H1 (cell line): ENCODE results near the gene OR5K2. TPM values are rescaled to one million over a fixed set of nuclear protein-coding genes. Genes with fewer than 3 reads are reported as not detected.

Experiments
- CTCF ChIA-PET: fragments of 300-600 bp; sonication (Branson Sonifier 250); formaldehyde crosslinking; loops from one replicate; lab custom pipeline; 2021; ENCODE audit not compliant: partially characterized antibody; lab: Charles Lee
- POLR2A ChIA-PET: fragments of 300-600 bp; sonication (Branson Sonifier 250); formaldehyde crosslinking; loops from one replicate; lab custom pipeline; 2021; ENCODE audit warnings: inconsistent platforms; ENCODE audit not compliant: partially characterized antibody; lab: Charles Lee
- DNase-seq, 2 experiments: peaks; one replicate each; pipeline versions ENCODE4 v3.0.0 to v3.0.0-alpha.2; 2010 to 2022; ENCODE audit warnings: low spot score in 2 of 2, low read depth in 1 of 2, mixed read lengths in 1 of 2
- FAIRE-seq: peaks from 2 replicates; lab custom pipeline; 2011; peaks lifted over from hg19 to GRCh38; lab: Jason Lieb, UNC
- H2AFZ ChIP-seq: 2 replicates; pipeline ENCODE4 v1.8.1; 2012; ENCODE audit warnings: low read length, inconsistent platforms
- H2AK5ac ChIP-seq: 2 replicates; pipeline ENCODE4 v1.6.1; 2013; ENCODE audit warnings: low read depth, low read length
- H2BK120ac ChIP-seq: replicated peaks from 2 replicates; pipeline ENCODE3; 2013; ENCODE audit warnings: low read depth, low read length, inconsistent platforms
- H2BK12ac ChIP-seq: 2 replicates; pipeline ENCODE4 v1.6.1; 2013; ENCODE audit warnings: low read depth, low read length
- H2BK15ac ChIP-seq: 2 replicates; pipeline ENCODE4 v1.6.1; 2013; ENCODE audit warnings: low read length
- H2BK20ac ChIP-seq: 2 replicates; pipeline ENCODE4 v1.6.1; 2013; ENCODE audit warnings: low read length
- H2BK5ac ChIP-seq: 2 replicates; pipeline ENCODE4 v1.6.1; 2013; ENCODE audit warnings: low read depth, low read length
- H3K14ac ChIP-seq: 2 replicates; pipeline ENCODE4 v1.6.1; 2013; ENCODE audit warnings: inconsistent platforms; ENCODE audit not compliant: insufficient read length
- H3K18ac ChIP-seq: 2 replicates; pipeline ENCODE4 v1.6.1; 2013; ENCODE audit warnings: low read length; ENCODE audit errors: extremely low read depth
- H3K23ac ChIP-seq: 2 replicates; pipeline ENCODE4 v1.6.1; 2013; ENCODE audit warnings: inconsistent platforms; ENCODE audit not compliant: insufficient read length
- H3K23me2 ChIP-seq: 2 replicates; pipeline ENCODE4 v1.6.1; 2013; ENCODE audit warnings: low read depth, low read length
- H3K27ac ChIP-seq: 2 replicates; pipeline ENCODE4 v1.6.1; 2011; ENCODE audit warnings: low read depth, low read length, inconsistent platforms
- H3K27me3 ChIP-seq, 4 experiments: replicated peaks in 1 of 4; 1 replicate in 1 of 4; 2 replicates in 3 of 4; pipeline versions ENCODE4 v1.6.1 to v1.8.1; 2011 to 2013; ENCODE audit warnings: low read length in 3 of 4, mild to moderate bottlenecking in 3 of 4, inconsistent platforms in 2 of 4, mixed read lengths in 2 of 4, moderate library complexity in 1 of 4; ENCODE audit not compliant: control insufficient read depth in 3 of 4, insufficient read depth in 3 of 4; ENCODE audit errors: extremely low read depth in 1 of 4
- H3K36me3 ChIP-seq, 4 experiments: 2 replicates each; pipeline versions ENCODE4 v1.6.1 to v1.8.1; 2011 to 2013; ENCODE audit warnings: mild to moderate bottlenecking in 4 of 4, low read length in 3 of 4, moderate library complexity in 2 of 4, control low read depth in 1 of 4, inconsistent platforms in 1 of 4; ENCODE audit not compliant: insufficient read depth in 4 of 4, control insufficient read depth in 2 of 4
- H3K4ac ChIP-seq: replicated peaks from 2 replicates; pipeline ENCODE3; 2013; ENCODE audit warnings: low read length, low read depth, mixed read lengths, inconsistent platforms; ENCODE audit not compliant: insufficient read length
- H3K4me1 ChIP-seq, 4 experiments: replicated peaks in 1 of 4; 1 replicate in 1 of 4; 2 replicates in 3 of 4; pipeline versions ENCODE4 v1.6.1 to v1.8.1; 2011 to 2013; ENCODE audit warnings: low read length in 3 of 4, inconsistent platforms in 2 of 4, mixed read lengths in 1 of 4; ENCODE audit not compliant: insufficient read depth in 4 of 4, control insufficient read depth in 3 of 4
- H3K4me2 ChIP-seq, 2 experiments: 2 replicates each; pipeline versions ENCODE4 v1.6.1 to v1.8.1; 2011 to 2013; ENCODE audit warnings: low read depth in 2 of 2, low read length in 2 of 2, control low read depth in 1 of 2, inconsistent platforms in 1 of 2, mild to moderate bottlenecking in 1 of 2; ENCODE audit not compliant: insufficient read depth in 1 of 2
- H3K4me3 ChIP-seq, 4 experiments: fragments of 200-600, 300-600 bp in 1 of 4; sonication (generic), shearing (Covaris generic), sonication (Bioruptor Twin) in 1 of 4; 2 replicates each; pipeline versions ENCODE4 v1.5.1 to v1.8.1; 2011 to 2016; ENCODE audit warnings: low read length in 4 of 4, low read depth in 3 of 4, control low read depth in 2 of 4, inconsistent platforms in 2 of 4, mild to moderate bottlenecking in 2 of 4, mixed read lengths in 1 of 4, moderate library complexity in 1 of 4; ENCODE audit not compliant: insufficient read depth in 2 of 4; ENCODE audit errors: extremely low read depth in 1 of 4
- H3K56ac ChIP-seq: replicated peaks from 2 replicates; pipeline ENCODE3; 2013; ENCODE audit warnings: low read depth, mild to moderate bottlenecking, mixed read lengths, low read length, inconsistent platforms; ENCODE audit not compliant: insufficient read length
- H3K79me1 ChIP-seq: 2 replicates; pipeline ENCODE4 v1.6.1; 2013; ENCODE audit warnings: low read depth, low read length, control low read depth
- H3K79me2 ChIP-seq, 2 experiments: 2 replicates each; pipeline versions ENCODE4 v1.6.1 to v1.8.1; 2012 to 2013; ENCODE audit warnings: low read length in 2 of 2, mild to moderate bottlenecking in 2 of 2, inconsistent platforms in 1 of 2; ENCODE audit not compliant: insufficient read depth in 2 of 2, control insufficient read depth in 1 of 2
- H3K9ac ChIP-seq, 4 experiments: replicated peaks in 1 of 4; 1 replicate in 1 of 4; 2 replicates in 3 of 4; pipeline versions ENCODE4 v1.6.1 to v1.8.1; 2011 to 2013; ENCODE audit warnings: low read depth in 3 of 4, low read length in 3 of 4, control low read depth in 2 of 4, mild to moderate bottlenecking in 2 of 4, moderate library complexity in 2 of 4, inconsistent platforms in 1 of 4; ENCODE audit errors: extremely low read depth in 1 of 4
- H3K9me3 ChIP-seq, 2 experiments: 2 replicates each; pipeline versions ENCODE4 v1.6.1 to v1.8.1; 2012 to 2013; ENCODE audit warnings: mild to moderate bottlenecking in 2 of 2, moderate library complexity in 2 of 2, control low read depth in 1 of 2, inconsistent platforms in 1 of 2, low read depth in 1 of 2, low read length in 1 of 2, mixed read lengths in 1 of 2; ENCODE audit not compliant: insufficient read depth in 2 of 2
- H4K20me1 ChIP-seq, 2 experiments: replicated peaks in 1 of 2; 2 replicates each; pipeline versions ENCODE3 to v1.8.1; 2011 to 2013; ENCODE audit warnings: inconsistent platforms in 2 of 2, low read length in 2 of 2, mild to moderate bottlenecking in 1 of 2; ENCODE audit not compliant: insufficient read depth in 2 of 2, control insufficient read depth in 1 of 2
- H4K5ac ChIP-seq: 2 replicates; pipeline ENCODE4 v1.6.1; 2013; ENCODE audit warnings: low read length, low read depth, mixed read lengths, inconsistent platforms; ENCODE audit not compliant: insufficient read length
- H4K8ac ChIP-seq: 2 replicates; pipeline ENCODE4 v1.8.0; 2013; ENCODE audit warnings: mild to moderate bottlenecking, moderate library complexity, low read length, inconsistent platforms; ENCODE audit not compliant: insufficient read depth; ENCODE audit errors: extremely low read depth
- H4K91ac ChIP-seq: replicated peaks from 2 replicates; pipeline ENCODE3; 2013; ENCODE audit warnings: low read length, mixed read lengths, inconsistent platforms; ENCODE audit not compliant: insufficient read length
- CTBP2 ChIP-seq: IDR thresholded peaks from 2 replicates; pipeline ENCODE4 v1.7.0; 2011; ENCODE audit warnings: borderline replicate concordance, mild to moderate bottlenecking, moderate library complexity, mixed read lengths, low read length; ENCODE audit not compliant: insufficient read depth, insufficient read length
- GABPA ChIP-seq: IDR thresholded peaks from 2 replicates; pipeline ENCODE4 v1.6.1; 2011; ENCODE audit warnings: mild to moderate bottlenecking, low read length, moderate library complexity, borderline replicate concordance; ENCODE audit not compliant: insufficient read depth
- JUND ChIP-seq: IDR thresholded peaks from 2 replicates; pipeline ENCODE4 v1.6.1; 2011; ENCODE audit warnings: mild to moderate bottlenecking, improper control_type of control experiment, low read length
- KDM4A ChIP-seq: IDR thresholded peaks from one replicate; pipeline ENCODE4 v1.7.1; 2012; ENCODE audit warnings: low read depth, mild to moderate bottlenecking, moderate library complexity, low read length, inconsistent platforms; ENCODE audit not compliant: severe bottlenecking
- MAFK ChIP-seq: IDR thresholded peaks from 2 replicates; pipeline ENCODE4 v1.6.1; 2012; ENCODE audit warnings: low read depth, mild to moderate bottlenecking, improper control_type of control experiment, low read length
- POLR2A ChIP-seq, 2 experiments: IDR thresholded peaks; 1 replicate in 1 of 2; 2 replicates in 1 of 2; pipeline ENCODE4 v1.6.1; 2011; ENCODE audit warnings: low read depth in 2 of 2, low read length in 2 of 2, mild to moderate bottlenecking in 2 of 2; ENCODE audit errors: control extremely low read depth in 1 of 2
- POLR2AphosphoS5 ChIP-seq: IDR thresholded peaks from 2 replicates; pipeline ENCODE4 v1.6.1; 2011; ENCODE audit warnings: low read depth, low read length
- SIRT6 ChIP-seq: IDR thresholded peaks from one replicate; pipeline ENCODE4 v1.7.1; 2012; ENCODE audit warnings: low read length, inconsistent platforms
- TAF1 ChIP-seq: IDR thresholded peaks from 2 replicates; pipeline ENCODE4 v1.6.1; 2011; ENCODE audit warnings: mild to moderate bottlenecking, low read depth, low read length
- USF2 ChIP-seq: IDR thresholded peaks from 2 replicates; pipeline ENCODE4 v1.6.1; 2011; ENCODE audit warnings: low read length, improper control_type of control experiment
- WGBS, 2 experiments: shearing (Covaris generic) in 1 of 2; methylation state at CpG; one replicate each; pipeline versions ENCODE4 v1.1.6 to v1.1.7; 2013 to 2015; ENCODE audit warnings: low lambda C conversion rate in 2 of 2, mixed read lengths in 2 of 2, inconsistent platforms in 1 of 2, low coverage in 1 of 2, missing lambda C conversion rate in 1 of 2; ENCODE audit not compliant: insufficient replicate concordance in 2 of 2, insufficient coverage in 1 of 2, insufficient read length in 1 of 2; ENCODE audit errors: extremely low coverage in 1 of 2, missing lambda C conversion rate in 1 of 2; 5-methylcytosine and 5-hydroxymethylcytosine counted together
- polyA plus RNA-seq, 7 experiments: library from polyadenylated mRNA; depleted of rRNA in 3 of 7; stranded (reverse) in 5 of 7; unstranded in 2 of 7; fragments of >200 nt in 5 of 7; fragments of 200-250 nt in 2 of 7; gene quantifications; 1 replicate in 5 of 7; 2 replicates in 1 of 7; 4 replicates in 1 of 7; pipeline versions ENCODE4 v1.2.1 to v1.2.3, GENCODE V29; 2011 to 2013; ENCODE audit warnings: missing spikeins in 2 of 7, mixed read lengths in 2 of 7
- total RNA-seq: library from RNA; stranded (reverse); fragmentation: NEBNext Ultra II Directional; extraction: Animal tissue kit (Norgen Biotek cat#: 25700); gene quantifications from 2 replicates; pipeline ENCODE4 v1.2.1, GENCODE V29; 2021

OR5K2 gene
- total and polyA plus RNA-seq, 2 of the 8 experiments (the other 6 are each of a cell fraction or from before 2014, with no cell fraction given): not detected

- Histone ChIP-seq H4K91ac (no peak overlapping the region), H3K4ac (no peak overlapping the region), H3K9ac (no peak overlapping the region), H2BK12ac (no peak overlapping the region), H3K9me3 (no peaks in the 10 kb centered on the region), H3K4me3 (no peak overlapping the region), H3K23ac (no peak overlapping the region), H2BK5ac (no peak overlapping the region), H2BK20ac (no peak overlapping the region), H3K4me1 (no peaks in the 10 kb centered on the region), H3K79me2 (no peaks in the 10 kb centered on the region), H4K8ac (no peak overlapping the region), H2AK5ac (no peak overlapping the region), H3K27me3 (peaks cover 0 to 1% (median 0%) of the 10 kb centered on the region in 4 experiments; a peak in 1 of 7 replicates), H3K4me2 (no peak overlapping the region), H2AFZ (no peak overlapping the region), H3K23me2 (no peaks in the 10 kb centered on the region), H3K14ac (no peak overlapping the region)
- POLR2A ChIA-PET: no interaction called here
- 93% methylated on average over 2 of the region's 2 CpGs; no CpG with 5 or more reads in 1 of the 2 experiments for WGBS, 2 experiments
- no peak for FAIRE-seq
- no peak for TF ChIP-seq GABPA
- no peak for TF ChIP-seq POLR2A (IDR thresholded peaks at IDR 0.05; ENCODE audit: control extremely low read depth in 1 of 2, low read depth in 2 of 2, low read length in 2 of 2)
- no peak for TF ChIP-seq MAFK
- no peak for TF ChIP-seq USF2
- no peak for TF ChIP-seq POLR2AphosphoS5
- TF ChIP-seq JUND: no peak
- TF ChIP-seq KDM4A: no peak
- no peak for TF ChIP-seq TAF1
- no peak for TF ChIP-seq CTBP2
- no peak for TF ChIP-seq SIRT6
- TF ChIP-seq, all 59 proteins: peak for 0
- Histone ChIP-seq H3K79me1 (no peaks in the 10 kb centered on the region), H4K20me1 (no peaks in the 10 kb centered on the region), H2BK120ac (no peak overlapping the region), H3K36me3 (no peaks in the 10 kb centered on the region), H3K56ac (no peak overlapping the region), H2BK15ac (no peak overlapping the region), H4K5ac (no peak overlapping the region), H3K18ac (no peak overlapping the region), H3K27ac (no peak overlapping the region)
- DNase-seq: no peak
- CTCF ChIA-PET: interaction anchor here (1.3 kb wide), 1 partner anchor 21 kb away, joined by 3 read pairs; no protein-coding TSS in a partner anchor
These were observed 36.7 kb downstream of the OR5K2 start for GRCh38 chr3:98534168-98534567.
